SU-DHL-6 (cell line): Measurements from ENCODE around the gene KCNK3.

Experiments
- CTCF ChIP-seq: fragments of 200-600 bp; sonication (generic); IDR thresholded peaks from one replicate; pipeline ENCODE4 v1.5.1; 2017; ENCODE audit warnings: antibody characterized with exemption, mild to moderate bottlenecking, low read length, moderate library complexity; ENCODE audit not compliant: insufficient read depth, poor library complexity, severe bottlenecking
- EZH2phosphoT487 ChIP-seq: fragments of 200-600 bp; sonication (generic), shearing (Covaris generic); conservative IDR thresholded peaks from 2 replicates; pipeline ENCODE4 v1.6.1; 2018; ENCODE audit warnings: mild to moderate bottlenecking, antibody characterized with exemption, low read length, moderate library complexity, mixed read lengths

GRCh38 chr2:26740346-26740745, 47.8 kb downstream of the KCNK3 start:
- no peak for TF ChIP-seq CTCF
- no peak for TF ChIP-seq EZH2phosphoT487
